Measurements from ENCODE around the gene PHF10. TPM values are rescaled to one million over a fixed set of nuclear protein-coding genes. Genes with fewer than 3 reads are reported as not detected.

The PHF10 gene
- total RNA-seq, 1 donor from 2014 or later, result 50.6 TPM

DNA sequence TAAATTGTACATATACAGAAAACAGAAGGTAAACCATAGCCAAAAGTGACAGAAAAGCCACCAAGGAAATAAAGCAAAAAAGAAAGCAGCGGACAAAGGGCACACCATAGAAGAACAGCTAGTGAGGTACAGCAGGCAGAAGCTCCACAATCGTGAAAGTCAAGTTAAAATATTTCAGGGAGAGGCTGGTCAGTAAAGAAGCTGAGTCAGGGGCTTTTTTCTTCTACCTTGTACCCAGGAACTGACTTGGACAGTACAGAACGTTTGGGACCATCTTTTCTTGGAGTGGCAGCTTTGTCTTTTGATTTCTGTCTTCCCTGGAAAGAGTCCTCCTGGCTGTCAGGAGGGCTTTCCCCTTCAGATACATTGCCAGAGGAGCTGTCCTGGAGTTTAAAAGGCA, 14.3 kb downstream of the PHF10 start:
- H3K36me3 Mint-ChIP-seq (ENCODE audit: unreplicated experiment), result peaks cover 42% of the 10 kb centered on the region
- no peak for DNase-seq (ENCODE audit: extremely low spot score, unreplicated experiment)
- TF ChIP-seq, protein P1, sequence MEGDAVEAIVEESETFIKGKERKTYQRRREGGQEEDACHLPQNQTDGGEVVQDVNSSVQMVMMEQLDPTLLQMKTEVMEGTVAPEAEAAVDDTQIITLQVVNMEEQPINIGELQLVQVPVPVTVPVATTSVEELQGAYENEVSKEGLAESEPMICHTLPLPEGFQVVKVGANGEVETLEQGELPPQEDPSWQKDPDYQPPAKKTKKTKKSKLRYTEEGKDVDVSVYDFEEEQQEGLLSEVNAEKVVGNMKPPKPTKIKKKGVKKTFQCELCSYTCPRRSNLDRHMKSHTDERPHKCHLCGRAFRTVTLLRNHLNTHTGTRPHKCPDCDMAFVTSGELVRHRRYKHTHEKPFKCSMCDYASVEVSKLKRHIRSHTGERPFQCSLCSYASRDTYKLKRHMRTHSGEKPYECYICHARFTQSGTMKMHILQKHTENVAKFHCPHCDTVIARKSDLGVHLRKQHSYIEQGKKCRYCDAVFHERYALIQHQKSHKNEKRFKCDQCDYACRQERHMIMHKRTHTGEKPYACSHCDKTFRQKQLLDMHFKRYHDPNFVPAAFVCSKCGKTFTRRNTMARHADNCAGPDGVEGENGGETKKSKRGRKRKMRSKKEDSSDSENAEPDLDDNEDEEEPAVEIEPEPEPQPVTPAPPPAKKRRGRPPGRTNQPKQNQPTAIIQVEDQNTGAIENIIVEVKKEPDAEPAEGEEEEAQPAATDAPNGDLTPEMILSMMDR (IDR thresholded peaks at IDR 0.05), result no peak
- no peaks in the 10 kb centered on the region for H3K9me3 Mint-ChIP-seq (ENCODE audit: unreplicated experiment)
- H3K27me3 Mint-ChIP-seq (ENCODE audit: unreplicated experiment), result no peaks in the 10 kb centered on the region
- H3K4me1 Mint-ChIP-seq (ENCODE audit: unreplicated experiment), result peaks cover 4% of the 10 kb centered on the region
- no peak overlapping the region for H3K27ac Mint-ChIP-seq (ENCODE audit: unreplicated experiment)
- H3K4me3 Mint-ChIP-seq (ENCODE audit: unreplicated experiment), result no peak overlapping the region

DNA sequence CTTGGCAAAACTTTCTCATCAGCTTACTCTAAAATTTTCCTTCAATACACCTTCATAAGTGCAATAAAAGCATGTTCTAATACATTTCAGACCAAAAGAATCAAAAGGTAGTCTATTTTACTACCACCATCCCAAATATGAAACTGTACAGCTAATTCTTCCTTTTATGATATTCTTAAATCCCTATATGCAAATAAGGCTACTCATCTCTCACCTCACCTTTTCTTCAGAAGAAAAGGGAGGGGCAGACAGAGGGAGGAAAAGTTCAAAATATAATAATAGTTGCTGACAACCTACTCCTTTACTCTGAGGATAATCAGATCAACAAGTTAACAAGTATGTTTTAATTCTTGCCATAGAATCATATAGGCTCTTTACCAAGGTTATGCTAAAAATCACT, 15.0 kb downstream of the PHF10 start:
- Mint-ChIP-seq H3K4me3 (ENCODE audit: unreplicated experiment) (no peak overlapping the region), H3K27ac (ENCODE audit: unreplicated experiment) (no peak overlapping the region), H3K36me3 (ENCODE audit: unreplicated experiment) (peaks cover 36% of the 10 kb centered on the region), H3K27me3 (ENCODE audit: unreplicated experiment) (no peaks in the 10 kb centered on the region), H3K4me1 (ENCODE audit: unreplicated experiment) (peaks cover 9% of the 10 kb centered on the region), H3K9me3 (ENCODE audit: unreplicated experiment) (no peaks in the 10 kb centered on the region)
- no peak for DNase-seq (ENCODE audit: extremely low spot score, unreplicated experiment)
- TF ChIP-seq, protein P1 (IDR thresholded peaks at IDR 0.05), result no peak

GRCh38 chr6:169707772-169708171, 16.5 kb downstream of the PHF10 start:
- Mint-ChIP-seq H3K36me3 (ENCODE audit: unreplicated experiment) (peaks cover 29% of the 10 kb centered on the region), H3K9me3 (ENCODE audit: unreplicated experiment) (no peaks in the 10 kb centered on the region), H3K27ac (ENCODE audit: unreplicated experiment) (no peak overlapping the region), H3K27me3 (ENCODE audit: unreplicated experiment) (no peaks in the 10 kb centered on the region), H3K4me3 (ENCODE audit: unreplicated experiment) (no peak overlapping the region), H3K4me1 (ENCODE audit: unreplicated experiment) (peaks cover 24% of the 10 kb centered on the region)
- DNase-seq (ENCODE audit: extremely low spot score, unreplicated experiment), result no peak
- TF ChIP-seq, protein P1 (IDR thresholded peaks at IDR 0.05), result no peak

DNA sequence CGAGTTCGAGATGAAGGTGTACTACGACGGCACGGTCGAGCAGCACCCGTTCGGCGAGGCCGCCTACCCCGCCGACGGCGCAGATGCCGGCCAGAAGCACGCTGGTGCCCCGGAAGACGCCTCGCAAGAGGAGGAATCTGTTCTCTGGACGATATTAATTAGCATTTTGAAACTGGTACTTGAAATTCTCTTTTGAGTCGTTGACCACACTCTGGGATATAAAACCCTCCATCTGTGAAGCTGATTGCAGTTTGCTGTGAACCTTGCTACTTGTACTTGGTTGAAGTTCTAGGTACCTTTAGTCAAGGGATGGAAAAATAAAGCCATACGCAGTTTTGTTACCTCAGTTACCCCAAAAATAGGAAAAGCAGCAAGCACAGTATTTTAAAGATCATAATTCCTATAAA, 21.5 kb downstream of the PHF10 start:
- DNase-seq (ENCODE audit: extremely low spot score, unreplicated experiment), result no peak
- Mint-ChIP-seq H3K36me3 (ENCODE audit: unreplicated experiment) (peaks cover 10% of the 10 kb centered on the region), H3K27me3 (ENCODE audit: unreplicated experiment) (no peaks in the 10 kb centered on the region), H3K4me1 (ENCODE audit: unreplicated experiment) (peaks cover 37% of the 10 kb centered on the region), H3K27ac (ENCODE audit: unreplicated experiment) (peak overlapping the region; percentile 52), H3K9me3 (ENCODE audit: unreplicated experiment) (no peaks in the 10 kb centered on the region), H3K4me3 (ENCODE audit: unreplicated experiment) (peak overlapping the region; percentile 88)
- TF ChIP-seq, protein P1 (IDR thresholded peaks at IDR 0.05), result no peak

DNA sequence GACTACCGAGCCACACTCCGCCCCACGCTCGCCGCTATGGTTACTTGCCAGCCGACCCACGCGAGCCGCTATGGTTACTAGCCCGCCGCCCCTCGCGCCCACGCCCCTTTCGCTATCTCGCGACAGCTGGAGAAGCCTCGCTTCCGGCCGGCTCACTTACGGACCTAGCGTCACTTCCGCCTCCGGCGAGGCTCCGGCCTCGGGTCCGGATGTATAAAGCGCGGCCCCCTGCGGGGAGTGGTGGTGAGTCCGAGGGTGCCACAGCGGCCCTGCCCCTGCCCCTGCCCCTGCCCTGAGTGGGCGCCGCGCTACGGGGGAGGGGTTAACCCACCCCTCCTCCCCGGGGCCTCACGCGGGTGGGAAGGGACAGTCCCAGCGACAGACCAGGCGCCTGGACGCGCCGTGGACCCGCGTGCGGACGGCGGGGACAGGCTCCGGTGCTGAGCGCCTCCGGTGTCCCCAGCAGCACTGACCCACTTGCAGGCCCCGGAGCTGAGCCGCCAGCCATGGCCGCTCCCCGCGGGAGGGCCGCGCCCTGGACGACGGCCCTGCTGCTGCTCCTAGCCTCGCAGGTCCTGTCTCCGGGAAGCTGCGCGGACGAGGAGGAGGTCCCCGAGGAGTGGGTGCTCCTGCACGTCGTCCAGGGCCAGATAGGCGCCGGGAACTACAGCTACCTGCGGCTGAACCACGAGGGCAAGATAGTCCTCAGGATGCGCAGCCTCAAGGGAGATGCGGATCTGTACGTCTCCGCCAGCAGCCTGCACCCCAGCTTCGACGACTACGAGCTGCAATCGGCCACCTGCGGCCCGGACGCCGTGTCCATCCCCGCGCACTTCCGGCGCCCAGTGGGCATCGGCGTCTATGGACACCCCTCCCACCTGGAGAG, 22.1 kb downstream of the PHF10 start, which contains the start of the genes C6orf120 and WDR27:
Gene C6orf120 (plus strand): TSS at position 173 of the 886 bp plus-strand sequence. CDS start 334 bp downstream, at position 507.
Gene WDR27 (minus strand): TSS at position 76 of the 886 bp plus-strand sequence. CDS start 13,024 bp downstream, outside the sequence.
- peak within 1 kb of the TSS; percentile 90 for H3K27ac Mint-ChIP-seq (ENCODE audit: unreplicated experiment)
- peak within 1 kb of the TSS; percentile 88 for H3K4me3 Mint-ChIP-seq (ENCODE audit: unreplicated experiment)

More for the DNA sequence above, 22.1 kb downstream of the PHF10 start, which contains the start of the genes C6orf120 and WDR27:
- H3K4me1 Mint-ChIP-seq (ENCODE audit: unreplicated experiment), result peaks cover 37% of the 10 kb centered on the region
- TF ChIP-seq, protein P1 (IDR thresholded peaks at IDR 0.05), result no peak
- H3K27me3 Mint-ChIP-seq (ENCODE audit: unreplicated experiment), result no peaks in the 10 kb centered on the region
- H3K9me3 Mint-ChIP-seq (ENCODE audit: unreplicated experiment), result no peaks in the 10 kb centered on the region
- peak; percentile 98 for DNase-seq (ENCODE audit: extremely low spot score, unreplicated experiment)
- peaks cover 7% of the 10 kb centered on the region for H3K36me3 Mint-ChIP-seq (ENCODE audit: unreplicated experiment)

Data from osteocyte (in vitro differentiated cells).